Activated T-helper 1 cell treated with anti-CD3 and anti-CD28 coated beads, Interleukin-12 subunit alpha, Interleukin-12 subunit beta, Interleukin-2, Interleukin-4 antibody, amounts not matched to agents 30 ng/mL and 10 ng/mL and 1 ng/mL, durations not matched to agents 14 hours and 24 hours and 36 hours (primary cell): ENCODE results near the gene SH3RF3. TPM values are rescaled to one million over a fixed set of nuclear protein-coding genes. Genes with fewer than 3 reads are reported as not detected.

ENCODE experiments used
- DNase-seq: peaks from one replicate; pipeline ENCODE4 v3.0.0; 2021; ENCODE audit warnings: low spot score
- H3K27ac Mint-ChIP-seq: one replicate; pipeline ENCODE4 v1.8.0; 2021; ENCODE audit warnings: mild to moderate bottlenecking, mixed read lengths
- H3K27me3 Mint-ChIP-seq: one replicate; pipeline ENCODE4 v1.8.0; 2022; ENCODE audit warnings: mild to moderate bottlenecking, moderate library complexity, mixed read lengths; ENCODE audit not compliant: insufficient read depth
- H3K36me3 Mint-ChIP-seq: one replicate; pipeline ENCODE4 v1.8.0; 2021; ENCODE audit warnings: low read depth, mixed read lengths
- H3K4me1 Mint-ChIP-seq: one replicate; pipeline ENCODE4 v1.8.0; 2021; ENCODE audit warnings: low read depth, mixed read lengths
- H3K4me3 Mint-ChIP-seq: one replicate; pipeline ENCODE4 v1.8.0; 2021; ENCODE audit warnings: mild to moderate bottlenecking, moderate library complexity, mixed read lengths
- H3K9me3 Mint-ChIP-seq: one replicate; pipeline ENCODE4 v1.8.0; 2021; ENCODE audit warnings: mixed read lengths
- intact Hi-C: fragments of 100-400 bp; cut with micrococcal nuclease; formaldehyde crosslinking; loops from one replicate; pipeline ENCODE4 v1.15.1; 2024
- total RNA-seq: library from RNA; stranded (reverse); gene quantifications from 2 replicates; pipeline ENCODE4 v1.2.3, GENCODE V29; 2022

SH3RF3 gene
- total RNA-seq, 1 donor from 2014 or later = 0.39 TPM

GRCh38 chr2:109514857-109515256, 385.9 kb downstream of the SH3RF3 start:
- H3K27ac Mint-ChIP-seq = no peak overlapping the region
- intact Hi-C loops = loop anchor here (5.0 to 10.0 kb wide), 4 partner anchors 180 to 658 kb away; no protein-coding TSS in a partner anchor
- H3K4me3 Mint-ChIP-seq = no peak overlapping the region
- no peaks in the 10 kb centered on the region for H3K9me3 Mint-ChIP-seq
- DNase-seq = no peak
- peaks cover 2% of the 10 kb centered on the region for H3K27me3 Mint-ChIP-seq
- H3K36me3 Mint-ChIP-seq = no peaks in the 10 kb centered on the region
- peaks cover 9% of the 10 kb centered on the region for H3K4me1 Mint-ChIP-seq

DNA sequence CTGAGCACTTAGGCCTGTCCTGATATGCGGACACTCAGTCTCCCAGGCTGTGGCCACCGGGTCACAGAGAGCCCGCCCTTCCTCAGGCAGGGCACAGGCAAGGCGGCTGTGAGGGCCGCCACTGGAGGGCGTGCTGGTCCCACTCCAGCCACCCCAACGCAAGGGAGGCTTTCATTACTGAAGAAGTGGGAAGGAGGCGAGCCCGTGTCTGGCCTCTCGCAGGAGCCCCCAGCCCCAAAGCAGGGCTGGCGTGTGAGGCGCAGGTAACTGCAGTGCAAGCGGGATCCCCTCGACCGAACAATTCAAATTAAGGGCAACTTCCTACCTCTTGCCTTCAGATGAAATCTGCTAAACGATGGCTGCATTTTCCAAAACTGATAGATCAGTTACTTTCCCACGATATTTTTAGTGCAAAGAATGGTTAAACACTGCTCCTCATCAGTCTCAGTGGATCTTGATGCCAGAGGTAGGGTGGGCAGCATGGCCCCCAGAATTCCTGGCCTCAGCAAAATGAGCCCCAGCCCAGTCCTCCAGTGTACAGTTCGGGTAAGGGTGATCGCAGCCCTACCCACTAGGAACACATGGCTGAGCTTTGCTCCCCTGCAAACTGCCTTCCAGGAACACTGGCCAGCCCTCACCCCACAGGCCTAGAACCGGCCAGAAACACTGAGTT, 387.6 kb downstream of the SH3RF3 start:
- Mint-ChIP-seq H3K27ac (no peak overlapping the region), H3K4me3 (no peak overlapping the region), H3K27me3 (peaks cover 6% of the 10 kb centered on the region), H3K4me1 (peaks cover 9% of the 10 kb centered on the region), H3K9me3 (no peaks in the 10 kb centered on the region), H3K36me3 (no peaks in the 10 kb centered on the region)
- no peak for DNase-seq
- intact Hi-C loops = loop anchor here (10.0 kb wide), 2 partner anchors 182 to 482 kb away; no protein-coding TSS in a partner anchor

DNA sequence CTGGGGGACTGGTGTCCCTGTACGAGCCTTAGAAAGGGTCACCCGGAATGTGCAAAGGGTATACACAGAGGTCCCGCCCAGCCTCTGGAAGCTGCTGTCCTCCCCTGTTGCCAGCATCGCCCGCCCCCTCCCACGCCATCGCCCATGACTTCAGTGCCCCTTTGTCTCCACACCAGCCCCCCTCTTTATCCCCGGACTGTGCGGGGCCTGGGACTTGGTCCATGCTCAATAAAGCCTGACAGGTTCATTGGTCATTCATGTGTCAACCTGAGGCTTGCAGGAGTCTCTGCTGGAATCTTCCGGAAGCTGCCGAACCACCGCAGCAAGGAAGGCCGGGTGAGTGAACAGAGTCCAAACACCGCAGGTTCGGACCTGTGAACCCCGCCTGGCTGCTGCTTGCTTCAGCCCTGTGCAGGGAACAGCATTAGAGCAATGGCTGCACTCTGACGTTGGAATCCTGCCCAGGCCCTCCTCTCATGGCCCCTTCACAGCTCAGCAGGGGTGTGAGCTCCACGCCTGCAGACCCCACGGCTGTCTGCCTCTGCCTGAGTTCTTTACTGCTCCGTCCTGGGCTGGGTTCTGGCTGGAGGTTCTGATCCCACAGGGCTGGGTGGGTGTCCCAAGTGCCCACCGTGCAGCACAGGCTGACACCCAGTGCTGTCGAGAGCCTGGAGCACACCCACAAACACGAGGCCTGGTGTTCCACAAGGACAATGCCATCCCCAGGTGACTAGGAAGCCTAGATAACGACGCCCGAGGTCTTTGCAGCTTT, 388.3 kb downstream of the SH3RF3 start:
- Mint-ChIP-seq H3K27me3 (peaks cover 7% of the 10 kb centered on the region), H3K36me3 (no peaks in the 10 kb centered on the region), H3K9me3 (no peaks in the 10 kb centered on the region), H3K4me1 (peaks cover 9% of the 10 kb centered on the region), H3K4me3 (no peak overlapping the region), H3K27ac (no peak overlapping the region)
- intact Hi-C loops = loop anchor here (10.0 kb wide), 2 partner anchors 183 to 483 kb away; no protein-coding TSS in a partner anchor
- DNase-seq = no peak

DNA sequence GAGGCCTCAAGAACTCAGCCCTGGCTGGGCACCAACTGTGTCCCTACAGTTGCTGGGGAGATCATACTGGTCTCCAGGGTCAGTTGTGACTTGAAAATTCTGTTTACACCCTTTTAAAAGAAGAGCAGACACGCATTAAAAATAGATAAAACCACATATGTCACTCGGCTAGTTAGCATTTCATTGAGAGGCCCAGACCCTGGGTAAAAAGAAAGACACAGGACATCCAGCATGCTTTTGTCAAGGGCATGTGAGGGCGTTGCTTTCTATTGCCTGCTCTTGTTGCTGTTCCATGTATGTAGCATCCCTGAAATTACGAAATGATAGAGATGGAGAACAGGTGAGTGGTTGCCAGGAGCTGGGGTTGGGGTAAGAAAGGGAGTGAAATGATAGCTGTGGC, 390.5 kb downstream of the SH3RF3 start:
- Mint-ChIP-seq H3K4me1 (no peaks in the 10 kb centered on the region), H3K36me3 (no peaks in the 10 kb centered on the region), H3K27me3 (peaks cover 7% of the 10 kb centered on the region), H3K9me3 (no peaks in the 10 kb centered on the region), H3K4me3 (no peak overlapping the region), H3K27ac (no peak overlapping the region)
- DNase-seq = no peak
- intact Hi-C loops = loop anchor here (10.0 kb wide), 2 partner anchors 185 to 485 kb away; no protein-coding TSS in a partner anchor

GRCh38 chr2:109521233-109522062, 392.4 kb downstream of the SH3RF3 start:
- H3K27ac Mint-ChIP-seq = no peak overlapping the region
- H3K27me3 Mint-ChIP-seq = peaks cover 7% of the 10 kb centered on the region
- H3K4me1 Mint-ChIP-seq = no peaks in the 10 kb centered on the region
- intact Hi-C loops = no loop called here
- no peak for DNase-seq
- no peaks in the 10 kb centered on the region for H3K9me3 Mint-ChIP-seq
- H3K36me3 Mint-ChIP-seq = no peaks in the 10 kb centered on the region
- H3K4me3 Mint-ChIP-seq = no peak overlapping the region

DNA sequence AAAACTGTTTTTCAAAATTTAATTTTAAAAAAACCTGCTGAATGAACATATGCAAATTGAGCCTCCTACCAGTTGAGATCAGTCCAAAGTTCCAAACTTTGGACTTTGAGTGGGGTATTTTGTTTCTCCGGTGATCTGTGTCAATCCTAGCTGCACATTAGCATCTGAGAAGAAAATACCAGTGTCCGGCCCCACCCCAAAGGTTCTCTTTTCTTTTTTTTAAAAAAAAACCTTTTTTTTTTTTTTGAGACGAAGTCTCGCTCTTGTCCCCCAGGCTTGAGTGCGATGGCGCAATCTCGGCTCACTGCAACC, 393.0 kb downstream of the SH3RF3 start:
- Mint-ChIP-seq H3K27me3 (peaks cover 9% of the 10 kb centered on the region), H3K36me3 (no peaks in the 10 kb centered on the region), H3K4me3 (no peak overlapping the region), H3K4me1 (no peaks in the 10 kb centered on the region), H3K27ac (no peak overlapping the region), H3K9me3 (no peaks in the 10 kb centered on the region)
- DNase-seq = no peak
- intact Hi-C loops = no loop called here

GRCh38 chr2:109523121-109523520, 394.1 kb downstream of the SH3RF3 start:
- no peak for DNase-seq
- Mint-ChIP-seq H3K9me3 (no peaks in the 10 kb centered on the region), H3K36me3 (no peaks in the 10 kb centered on the region), H3K27me3 (peaks cover 9% of the 10 kb centered on the region), H3K4me1 (no peaks in the 10 kb centered on the region), H3K4me3 (no peak overlapping the region), H3K27ac (no peak overlapping the region)
- intact Hi-C loops = no loop called here

GRCh38 chr2:109523536-109524361, 394.7 kb downstream of the SH3RF3 start:
- intact Hi-C loops = no loop called here
- DNase-seq = no peak

GRCh38 chr2:109525836-109526235, 396.8 kb downstream of the SH3RF3 start:
- DNase-seq = no peak
- no peak overlapping the region for H3K4me3 Mint-ChIP-seq
- intact Hi-C loops = no loop called here
- H3K4me1 Mint-ChIP-seq = no peaks in the 10 kb centered on the region
- peaks cover 5% of the 10 kb centered on the region for H3K27me3 Mint-ChIP-seq
- no peaks in the 10 kb centered on the region for H3K36me3 Mint-ChIP-seq
- no peaks in the 10 kb centered on the region for H3K9me3 Mint-ChIP-seq
- H3K27ac Mint-ChIP-seq = no peak overlapping the region

More at GRCh38 chr2:109523536-109524361, 394.7 kb downstream of the SH3RF3 start:
- Mint-ChIP-seq H3K9me3 (no peaks in the 10 kb centered on the region), H3K4me3 (no peak overlapping the region), H3K27me3 (peaks cover 9% of the 10 kb centered on the region), H3K36me3 (no peaks in the 10 kb centered on the region), H3K4me1 (no peaks in the 10 kb centered on the region), H3K27ac (no peak overlapping the region)

DNA sequence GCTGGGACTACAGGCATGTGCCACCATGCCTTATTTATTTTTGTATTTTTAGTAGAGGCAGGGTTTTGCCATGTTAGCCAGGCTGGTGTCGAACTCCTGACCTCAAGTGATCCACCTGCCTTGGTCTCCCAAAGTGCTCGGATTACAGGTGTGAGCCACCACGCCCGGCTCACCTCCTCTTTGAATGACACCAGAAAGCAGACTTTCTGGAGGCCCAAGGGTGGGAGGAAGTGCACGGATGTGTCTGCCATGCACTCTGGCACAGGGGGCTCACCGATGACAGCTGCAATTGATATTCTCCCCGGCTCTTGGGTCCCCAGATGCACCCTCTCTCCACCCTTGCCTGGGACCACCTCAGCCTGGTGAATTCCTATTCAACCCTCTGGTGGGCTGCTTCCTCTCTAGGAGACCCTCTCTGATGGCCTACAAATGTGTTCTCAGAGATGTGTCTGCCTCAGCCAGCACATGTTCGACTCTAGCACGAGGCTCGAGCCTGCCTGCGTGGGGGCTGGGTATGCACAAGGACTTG, 397.5 kb downstream of the SH3RF3 start:
- Mint-ChIP-seq H3K4me1 (no peaks in the 10 kb centered on the region), H3K36me3 (no peaks in the 10 kb centered on the region), H3K4me3 (no peak overlapping the region), H3K27ac (no peak overlapping the region), H3K27me3 (peaks cover 7% of the 10 kb centered on the region), H3K9me3 (no peaks in the 10 kb centered on the region)
- intact Hi-C loops = no loop called here
- DNase-seq = no peak

DNA sequence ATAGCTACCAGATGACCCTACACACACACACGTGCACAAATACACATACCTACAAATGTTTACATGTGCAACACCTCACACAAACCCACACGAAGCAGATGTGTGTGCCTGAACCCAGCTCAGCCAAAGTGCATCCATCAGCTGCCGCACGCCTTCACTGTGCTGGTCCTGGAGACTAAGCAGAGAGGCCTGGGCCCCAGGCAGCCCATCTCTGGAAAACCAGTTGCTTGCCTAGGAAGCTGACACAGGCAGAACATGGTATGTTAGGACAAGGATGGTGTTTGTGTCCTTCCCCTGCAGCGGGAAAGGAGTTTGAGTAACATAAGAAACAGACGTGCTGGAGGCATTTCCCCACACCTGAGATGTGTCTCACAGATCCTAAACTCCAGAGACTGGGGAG, 398.1 kb downstream of the SH3RF3 start:
- Mint-ChIP-seq H3K27me3 (peaks cover 6% of the 10 kb centered on the region), H3K4me3 (no peak overlapping the region), H3K4me1 (no peaks in the 10 kb centered on the region), H3K36me3 (no peaks in the 10 kb centered on the region), H3K27ac (no peak overlapping the region), H3K9me3 (no peaks in the 10 kb centered on the region)
- intact Hi-C loops = no loop called here
- no peak for DNase-seq
